WTC11 (cell line): Measurements from ENCODE around the gene CNTN5.

Source experiments
- ELF4 ChIP-seq: sonication (generic); formaldehyde crosslinking; IDR thresholded peaks from 2 replicates; pipeline ENCODE4 v1.8.1; 2022; ENCODE audit warnings: low read depth, mild to moderate bottlenecking, moderate library complexity, missing genetic modification reagents
- SP1 ChIP-seq: sonication (generic); formaldehyde crosslinking; conservative IDR thresholded peaks from 2 replicates; pipeline ENCODE4 v1.8.1; 2022; ENCODE audit warnings: missing genetic modification reagents
- TCF7 ChIP-seq: sonication (generic); formaldehyde crosslinking; IDR thresholded peaks from 2 replicates; pipeline ENCODE4 v1.8.0; 2022; ENCODE audit warnings: mild to moderate bottlenecking, low read depth, missing genetic modification reagents, moderate library complexity
- TF ChIP-seq, protein P1 (sequence below): sonication (generic); formaldehyde crosslinking; IDR thresholded peaks from 2 replicates; pipeline ENCODE4 v1.8.1; 2023; ENCODE audit warnings: mild to moderate bottlenecking, missing genetic modification reagents
- TF ChIP-seq, protein P2 (sequence below): fragments of 200-600 bp; IDR thresholded peaks from 2 replicates; pipeline ENCODE4 v1.8.0; 2022; ENCODE audit warnings: antibody characterized with exemption
- TF ChIP-seq, protein P3 (sequence below): sonication (generic); formaldehyde crosslinking; IDR thresholded peaks from 2 replicates; pipeline ENCODE4 v1.8.1; 2023; ENCODE audit warnings: mild to moderate bottlenecking, missing genetic modification reagents, moderate library complexity

DNA sequence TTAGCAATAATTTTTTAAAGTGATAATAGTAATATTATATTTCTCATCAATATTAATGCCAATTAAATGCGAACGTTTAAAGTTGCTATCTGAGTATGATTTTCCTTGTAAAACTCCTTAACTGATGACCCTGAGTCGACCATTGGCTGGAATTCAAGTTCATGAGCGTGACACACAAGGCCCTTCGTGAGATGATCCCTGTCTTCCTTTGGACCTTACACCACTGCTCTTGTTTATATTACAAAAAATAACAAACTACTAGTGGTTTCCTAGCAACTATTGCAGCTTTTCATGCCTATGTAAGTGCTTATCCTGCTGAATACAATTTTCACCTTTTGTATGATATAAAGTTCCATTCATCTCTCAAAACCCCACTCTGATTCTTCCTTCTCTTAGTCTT, 752.9 kb downstream of the CNTN5 start:
- no peak for TF ChIP-seq ELF4 (CRISPR knock-in tag)
- TF ChIP-seq, protein P1, sequence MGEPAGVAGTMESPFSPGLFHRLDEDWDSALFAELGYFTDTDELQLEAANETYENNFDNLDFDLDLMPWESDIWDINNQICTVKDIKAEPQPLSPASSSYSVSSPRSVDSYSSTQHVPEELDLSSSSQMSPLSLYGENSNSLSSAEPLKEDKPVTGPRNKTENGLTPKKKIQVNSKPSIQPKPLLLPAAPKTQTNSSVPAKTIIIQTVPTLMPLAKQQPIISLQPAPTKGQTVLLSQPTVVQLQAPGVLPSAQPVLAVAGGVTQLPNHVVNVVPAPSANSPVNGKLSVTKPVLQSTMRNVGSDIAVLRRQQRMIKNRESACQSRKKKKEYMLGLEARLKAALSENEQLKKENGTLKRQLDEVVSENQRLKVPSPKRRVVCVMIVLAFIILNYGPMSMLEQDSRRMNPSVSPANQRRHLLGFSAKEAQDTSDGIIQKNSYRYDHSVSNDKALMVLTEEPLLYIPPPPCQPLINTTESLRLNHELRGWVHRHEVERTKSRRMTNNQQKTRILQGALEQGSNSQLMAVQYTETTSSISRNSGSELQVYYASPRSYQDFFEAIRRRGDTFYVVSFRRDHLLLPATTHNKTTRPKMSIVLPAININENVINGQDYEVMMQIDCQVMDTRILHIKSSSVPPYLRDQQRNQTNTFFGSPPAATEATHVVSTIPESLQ (CRISPR knock-in tag) = no peak
- TF ChIP-seq, protein P2, sequence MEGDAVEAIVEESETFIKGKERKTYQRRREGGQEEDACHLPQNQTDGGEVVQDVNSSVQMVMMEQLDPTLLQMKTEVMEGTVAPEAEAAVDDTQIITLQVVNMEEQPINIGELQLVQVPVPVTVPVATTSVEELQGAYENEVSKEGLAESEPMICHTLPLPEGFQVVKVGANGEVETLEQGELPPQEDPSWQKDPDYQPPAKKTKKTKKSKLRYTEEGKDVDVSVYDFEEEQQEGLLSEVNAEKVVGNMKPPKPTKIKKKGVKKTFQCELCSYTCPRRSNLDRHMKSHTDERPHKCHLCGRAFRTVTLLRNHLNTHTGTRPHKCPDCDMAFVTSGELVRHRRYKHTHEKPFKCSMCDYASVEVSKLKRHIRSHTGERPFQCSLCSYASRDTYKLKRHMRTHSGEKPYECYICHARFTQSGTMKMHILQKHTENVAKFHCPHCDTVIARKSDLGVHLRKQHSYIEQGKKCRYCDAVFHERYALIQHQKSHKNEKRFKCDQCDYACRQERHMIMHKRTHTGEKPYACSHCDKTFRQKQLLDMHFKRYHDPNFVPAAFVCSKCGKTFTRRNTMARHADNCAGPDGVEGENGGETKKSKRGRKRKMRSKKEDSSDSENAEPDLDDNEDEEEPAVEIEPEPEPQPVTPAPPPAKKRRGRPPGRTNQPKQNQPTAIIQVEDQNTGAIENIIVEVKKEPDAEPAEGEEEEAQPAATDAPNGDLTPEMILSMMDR = no peak
- no peak for TF ChIP-seq TCF7 (CRISPR knock-in tag)
- TF ChIP-seq, protein P3, sequence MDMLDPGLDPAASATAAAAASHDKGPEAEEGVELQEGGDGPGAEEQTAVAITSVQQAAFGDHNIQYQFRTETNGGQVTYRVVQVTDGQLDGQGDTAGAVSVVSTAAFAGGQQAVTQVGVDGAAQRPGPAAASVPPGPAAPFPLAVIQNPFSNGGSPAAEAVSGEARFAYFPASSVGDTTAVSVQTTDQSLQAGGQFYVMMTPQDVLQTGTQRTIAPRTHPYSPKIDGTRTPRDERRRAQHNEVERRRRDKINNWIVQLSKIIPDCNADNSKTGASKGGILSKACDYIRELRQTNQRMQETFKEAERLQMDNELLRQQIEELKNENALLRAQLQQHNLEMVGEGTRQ (CRISPR knock-in tag) = no peak
- no peak for TF ChIP-seq SP1 (CRISPR knock-in tag)
